ENCODE measurements around the gene COPS7B. TPM values are rescaled to one million over a fixed set of nuclear protein-coding genes. Genes with fewer than 3 reads are reported as not detected.
"Not testable (repeated sequence)": the region's sequence is repeated elsewhere in the genome, so short reads cannot be mapped to it uniquely, and the experiment has no call there.

COPS7B gene
- 49.9 and 54.5 TPM in 2 replicates for total RNA-seq

GRCh38 chr2:231786177-231786916, at the start of gene COPS7B:
TSS of gene COPS7B (plus strand) at chr2:231786445. CDS start at chr2:231788571, 2,126 bp downstream.
- DNase-seq = peak; percentile 78
- POLR2A ChIA-PET = interaction anchor here (0.7 to 2.6 kb wide), 12 partner anchors 18 to 322 kb away, joined by 3 to 13 read pairs (median 6); partner anchors contain the start of genes DIS3L2, NCL and PTMA
- CTCF ChIA-PET = interaction anchor here (0.9 to 2.3 kb wide), 5 partner anchors 69 to 185 kb away, joined by 3 to 7 read pairs (median 6); no protein-coding TSS in a partner anchor
- intact Hi-C loops (cut with micrococcal nuclease) = loop anchor here (1.0 to 10.0 kb wide), 4 partner anchors 69 to 732 kb away; partner anchors contain the start of gene PSMD1
- peaks cover 54% of the 10 kb centered on the region for H3K4me1 Mint-ChIP-seq
- peaks cover 32% of the 10 kb centered on the region for H3K36me3 Mint-ChIP-seq (ENCODE audit: low read depth)
- H3K27me3 Mint-ChIP-seq = no peaks in the 10 kb centered on the region
- ATAC-seq (ENCODE audit: low read depth) = peak; percentile 59
- no peak for TF ChIP-seq CTCF (IDR thresholded peaks at IDR 0.05)
- peak within 1 kb of the TSS; percentile 82 for H3K27ac Mint-ChIP-seq
- H3K4me3 Mint-ChIP-seq = peak within 1 kb of the TSS; percentile 92
- H3K9me3 Mint-ChIP-seq = no peaks in the 10 kb centered on the region

- DNase-seq (no peak), ATAC-seq (ENCODE audit: low read depth) (no peak)
- TF ChIP-seq CTCF (IDR thresholded peaks at IDR 0.05) = no peak
- Mint-ChIP-seq H3K27ac (no peak overlapping the region), H3K4me1 (no peaks in the 10 kb centered on the region), H3K27me3 (no peaks in the 10 kb centered on the region), H3K9me3 (no peaks in the 10 kb centered on the region), H3K4me3 (no peak overlapping the region), H3K36me3 (ENCODE audit: low read depth) (peaks cover 41% of the 10 kb centered on the region)
- intact Hi-C loops (cut with micrococcal nuclease) = no loop called here
- ChIA-PET CTCF (no interaction called here), POLR2A (no interaction called here)
Observed at GRCh38 chr2:231737761-231738160, 48.5 kb upstream of the COPS7B start.

- Mint-ChIP-seq H3K27me3 (no peaks in the 10 kb centered on the region), H3K4me3 (no peak overlapping the region), H3K9me3 (no peaks in the 10 kb centered on the region), H3K36me3 (ENCODE audit: low read depth) (peaks cover 4% of the 10 kb centered on the region), H3K4me1 (peaks cover 5% of the 10 kb centered on the region), H3K27ac (no peak overlapping the region)
- ATAC-seq (ENCODE audit: low read depth) (no peak), DNase-seq (no peak)
- POLR2A ChIA-PET = no interaction called here
- no peak for TF ChIP-seq CTCF (IDR thresholded peaks at IDR 0.05)
- intact Hi-C loops (cut with micrococcal nuclease) = no loop called here
- CTCF ChIA-PET = no interaction called here
Observed at GRCh38 chr2:231743376-231744116, 42.7 kb upstream of the COPS7B start.

- H3K27me3 Mint-ChIP-seq = no peaks in the 10 kb centered on the region
- ATAC-seq (ENCODE audit: low read depth) = no peak
- no peak for TF ChIP-seq CTCF (IDR thresholded peaks at IDR 0.05)
- H3K9me3 Mint-ChIP-seq = no peaks in the 10 kb centered on the region
- POLR2A ChIA-PET = interaction anchor here (0.7 kb wide), 1 partner anchor 173 kb away, joined by 4 read pairs; no protein-coding TSS in a partner anchor
- no peak overlapping the region for H3K4me3 Mint-ChIP-seq
- no peak overlapping the region for H3K27ac Mint-ChIP-seq
- no peak for DNase-seq
- peaks cover 11% of the 10 kb centered on the region for H3K4me1 Mint-ChIP-seq
- intact Hi-C loops (cut with micrococcal nuclease) = no loop called here
- CTCF ChIA-PET = no interaction called here
- no peaks in the 10 kb centered on the region for H3K36me3 Mint-ChIP-seq (ENCODE audit: low read depth)
Observed at GRCh38 chr2:231745303-231746038, 40.8 kb upstream of the COPS7B start.

GRCh38 chr2:231748153-231748896, 37.9 kb upstream of the COPS7B start:
- POLR2A ChIA-PET; CTCF ChIA-PET; H3K9me3 Mint-ChIP-seq; H3K4me3 Mint-ChIP-seq; H3K27me3 Mint-ChIP-seq; DNase-seq; ATAC-seq (ENCODE audit: low read depth); intact Hi-C loops (cut with micrococcal nuclease); H3K27ac Mint-ChIP-seq; H3K36me3 Mint-ChIP-seq (ENCODE audit: low read depth): not testable (repeated sequence)
- H3K4me1 Mint-ChIP-seq = peaks cover 11% of the 10 kb centered on the region

GRCh38 chr2:231749016-231749415, 37.2 kb upstream of the COPS7B start:
- DNase-seq; CTCF ChIA-PET; intact Hi-C loops (cut with micrococcal nuclease); H3K4me3 Mint-ChIP-seq; H3K9me3 Mint-ChIP-seq; H3K36me3 Mint-ChIP-seq (ENCODE audit: low read depth); H3K27ac Mint-ChIP-seq; H3K27me3 Mint-ChIP-seq; ATAC-seq (ENCODE audit: low read depth): not testable (repeated sequence)
- peaks cover 11% of the 10 kb centered on the region for H3K4me1 Mint-ChIP-seq
- POLR2A ChIA-PET = interaction anchor here (0.7 kb wide), 1 partner anchor 292 kb away, joined by 5 read pairs; no protein-coding TSS in a partner anchor
